HEK293 (cell line): Measurements from ENCODE around the gene CCDC186.

ENCODE experiments used
- CTCF ChIA-PET: fragments of 350-600 bp; formaldehyde crosslinking; extraction: SDS; loops from one replicate; lab custom pipeline; 2021; ENCODE audit warnings: antibody characterized with exemption; lab: Yijun Ruan, JAX
- POLR2A ChIA-PET: fragments of 300-600 bp; formaldehyde crosslinking; extraction: SDS; loops from one replicate; lab custom pipeline; 2020; ENCODE audit warnings: antibody characterized with exemption, inconsistent platforms; lab: Yijun Ruan, JAX
- H3K27ac ChIP-seq: fragments of 200-500 bp; sonication (Bioruptor generic); 2 replicates; pipeline ENCODE4 v1.5.1; 2014; ENCODE audit warnings: low read depth, low read length, control low read depth, inconsistent platforms; ENCODE audit errors: extremely low read depth
- H3K36me3 ChIP-seq, 2 experiments: fragments of 200-500 bp in 1 of 2; sonication (Bioruptor generic) in 1 of 2; 1 replicate in 1 of 2; 2 replicates in 1 of 2; pipeline ENCODE4 v1.5.1; 2014 to 2017; ENCODE audit warnings: inconsistent platforms in 2 of 2, low read length in 2 of 2; ENCODE audit not compliant: control insufficient read depth in 2 of 2, insufficient read depth in 1 of 2
- H3K4me1 ChIP-seq: fragments of 200-500 bp; sonication (Bioruptor generic); 2 replicates; pipeline ENCODE4 v1.5.1; 2014; ENCODE audit warnings: mild to moderate bottlenecking, low read length, inconsistent platforms; ENCODE audit not compliant: control insufficient read depth, insufficient read depth
- H3K4me3 ChIP-seq: 2 replicates; pipeline ENCODE4 v1.5.1; 2011; ENCODE audit warnings: low read depth, mild to moderate bottlenecking, control low read depth, low read length, moderate library complexity
- H3K9me3 ChIP-seq: fragments of 200-500 bp; sonication (Bioruptor generic); 2 replicates; pipeline ENCODE4 v1.5.1; 2014; ENCODE audit warnings: low read depth, low read length, inconsistent platforms; ENCODE audit not compliant: control insufficient read depth, insufficient read depth
- GLI2 ChIP-seq: fragments of 450-650 bp; formaldehyde crosslinking; IDR thresholded peaks from 2 replicates; pipeline ENCODE4; 2017; ENCODE audit warnings: missing biosample characterization, missing genetic modification characterization, low read depth, borderline replicate concordance
- GLI4 ChIP-seq: fragments of 450-650 bp; formaldehyde crosslinking; IDR thresholded peaks from 2 replicates; pipeline ENCODE4 v1.5.1; 2016; ENCODE audit warnings: missing biosample characterization, missing genetic modification characterization
- GLIS1 ChIP-seq: fragments of 450-650 bp; formaldehyde crosslinking; IDR thresholded peaks from 2 replicates; pipeline ENCODE4 v1.5.1; 2016; ENCODE audit warnings: missing biosample characterization, missing genetic modification characterization
- KLF7 ChIP-seq: fragments of 450-650 bp; formaldehyde crosslinking; IDR thresholded peaks from 2 replicates; pipeline ENCODE4 v1.5.1; 2016; ENCODE audit warnings: missing biosample characterization, missing genetic modification characterization, borderline replicate concordance
- ZBTB17 ChIP-seq: fragments of 450-650 bp; formaldehyde crosslinking; IDR thresholded peaks from 2 replicates; pipeline ENCODE4 v1.5.1; 2016; ENCODE audit warnings: missing biosample characterization, missing genetic modification characterization
- ZBTB49 ChIP-seq: fragments of 450-650 bp; formaldehyde crosslinking; IDR thresholded peaks from 2 replicates; pipeline ENCODE4 v1.5.1; 2016; ENCODE audit warnings: missing biosample characterization, missing genetic modification characterization, low read depth
- ZEB2 ChIP-seq: fragments of 450-650 bp; formaldehyde crosslinking; IDR thresholded peaks from 2 replicates; pipeline ENCODE4 v1.5.1; 2016; ENCODE audit warnings: missing biosample characterization, missing genetic modification characterization
- ZNF184 ChIP-seq: fragments of 450-650 bp; IDR thresholded peaks from 2 replicates; pipeline ENCODE4 v1.5.1; 2018; ENCODE audit warnings: missing biosample characterization, mild to moderate bottlenecking, missing genetic modification characterization
- ZNF221 ChIP-seq: fragments of 450-650 bp; formaldehyde crosslinking; IDR thresholded peaks from 2 replicates; pipeline ENCODE4 v1.5.1; 2017; ENCODE audit warnings: missing biosample characterization, missing genetic modification characterization, borderline replicate concordance
- ZNF23 ChIP-seq: fragments of 450-650 bp; formaldehyde crosslinking; IDR thresholded peaks from 2 replicates; pipeline ENCODE4 v1.5.1; 2016; ENCODE audit warnings: missing biosample characterization, missing genetic modification characterization, borderline replicate concordance
- ZNF426 ChIP-seq: fragments of 450-650 bp; formaldehyde crosslinking; IDR thresholded peaks from 2 replicates; pipeline ENCODE4 v1.5.1; 2017; ENCODE audit warnings: missing biosample characterization, missing genetic modification characterization, mild to moderate bottlenecking, inconsistent platforms, moderate library complexity
- ZNF433 ChIP-seq: fragments of 450-650 bp; formaldehyde crosslinking; IDR thresholded peaks from 2 replicates; pipeline ENCODE4 v1.5.1; 2016; ENCODE audit warnings: missing biosample characterization, missing genetic modification characterization, low read depth
- ZNF518A ChIP-seq: fragments of 450-650 bp; formaldehyde crosslinking; conservative IDR thresholded peaks from 2 replicates; pipeline ENCODE4 v1.5.1; 2016; ENCODE audit warnings: low read depth, missing biosample characterization, missing genetic modification characterization
- ZNF561 ChIP-seq: fragments of 450-650 bp; IDR thresholded peaks from 2 replicates; pipeline ENCODE4 v1.5.1; 2018; ENCODE audit warnings: missing biosample characterization, missing genetic modification characterization, borderline replicate concordance
- ZNF571 ChIP-seq: fragments of 450-650 bp; formaldehyde crosslinking; IDR thresholded peaks from 2 replicates; pipeline ENCODE4 v1.5.0; 2017; ENCODE audit warnings: missing biosample characterization, missing genetic modification characterization
- ZNF654 ChIP-seq: fragments of 450-650 bp; formaldehyde crosslinking; IDR thresholded peaks from 2 replicates; pipeline ENCODE4 v1.5.1; 2016; ENCODE audit warnings: low read depth, missing biosample characterization, missing genetic modification characterization
- ZSCAN16 ChIP-seq: fragments of 450-650 bp; formaldehyde crosslinking; IDR thresholded peaks from 2 replicates; pipeline ENCODE4 v1.5.1; 2016; ENCODE audit warnings: missing biosample characterization, missing genetic modification characterization
- ZSCAN4 ChIP-seq: fragments of 450-650 bp; formaldehyde crosslinking; IDR thresholded peaks from 2 replicates; pipeline ENCODE4 v1.5.1; 2017; ENCODE audit warnings: missing biosample characterization, missing genetic modification characterization

The CCDC186 gene

GRCh38 chr10:114103284-114103683 is 70.7 kb downstream of the CCDC186 start:
- POLR2A ChIA-PET = no interaction called here
- CTCF ChIA-PET = interaction anchor here (0.7 to 3.4 kb wide), 18 partner anchors 11 to 404 kb away, joined by 3 to 28 read pairs (median 4); no protein-coding TSS in a partner anchor
- Histone ChIP-seq H3K4me1 (no peaks in the 10 kb centered on the region), H3K36me3 (no peaks in the 10 kb centered on the region), H3K4me3 (no peak overlapping the region), H3K9me3 (no peaks in the 10 kb centered on the region), H3K27ac (no peak overlapping the region)
- TF ChIP-seq ZNF221 = no peak
- TF ChIP-seq ZBTB17 (tag by site-specific recombination) = peak; percentile 84
- peak; percentile 40; the same call in 1 of the 2 replicates for TF ChIP-seq GLIS1 (tag by site-specific recombination)
- peak; percentile 88 for TF ChIP-seq ZNF654 (tag by site-specific recombination)

- H3K36me3 ChIP-seq = no peaks in the 10 kb centered on the region
- ChIA-PET CTCF (interaction anchor here (0.7 to 3.4 kb wide), 7 partner anchors 201 to 396 kb away, joined by 3 to 28 read pairs (median 4); no protein-coding TSS in a partner anchor), POLR2A (no interaction called here)
- no peaks in the 10 kb centered on the region for H3K9me3 ChIP-seq
- TF ChIP-seq ZSCAN16 = no peak
- TF ChIP-seq GLIS1 (tag by site-specific recombination) = no peak
- TF ChIP-seq ZNF426 (tag by site-specific recombination) = no peak
- TF ChIP-seq ZNF23 = no peak
- no peak for TF ChIP-seq ZSCAN4 (tag by site-specific recombination)
- TF ChIP-seq ZNF184 (tag by site-specific recombination) = no peak
- no peak for TF ChIP-seq KLF7
- TF ChIP-seq ZNF571 (tag by site-specific recombination) = no peak
- TF ChIP-seq ZNF433 (tag by site-specific recombination) = no peak
- TF ChIP-seq GLI2 (tag by site-specific recombination) = no peak
- TF ChIP-seq GLI4 (tag by site-specific recombination) = no peak
- TF ChIP-seq ZNF561 = no peak
- TF ChIP-seq ZEB2 (tag by site-specific recombination) = no peak
- no peak for TF ChIP-seq ZNF518A (tag by site-specific recombination)
- TF ChIP-seq ZBTB49 (tag by site-specific recombination) = no peak
- H3K4me1 ChIP-seq = no peaks in the 10 kb centered on the region
- no peak overlapping the region for H3K27ac ChIP-seq
- no peak overlapping the region for H3K4me3 ChIP-seq
These were observed 71.7 kb downstream of the CCDC186 start for GRCh38 chr10:114102256-114102655.
